Heart right ventricle (tissue), 16 donors: ENCODE measurements around the gene ZMYM1. TPM values are rescaled to one million over a fixed set of nuclear protein-coding genes. Genes with fewer than 3 reads are reported as not detected.
A peak's percentile ranks its signal among the peaks of the same experiment; 100 is the strongest.
"Not testable (repeated sequence)": the region's sequence is repeated elsewhere in the genome, so short reads cannot be mapped to it uniquely, and the experiment has no call there.

ENCODE experiments used
- ATAC-seq, 8 donors: fragments of 200-7000 bp; cut with Tn5 transposase; one replicate each; pipeline ENCODE4 v1.9.1; 2020; ENCODE audit warnings: mild to moderate bottlenecking in 8 of 8, moderate library complexity in 8 of 8, moderate number of reproducible peaks in 1 of 8
- DNase-seq, 2 donors: peaks; one replicate each; pipeline ENCODE4 v3.0.0-alpha.2; 2020
- H3K27ac ChIP-seq, 10 donors: fragments of 200-600 bp; sonication (generic) in 2 of 10; one replicate each; pipeline versions ENCODE4 v1.5.0 to v1.8.0; 2020 to 2022; ENCODE audit warnings: mild to moderate bottlenecking in 3 of 10
- H3K27me3 ChIP-seq, 7 donors: fragments of 200-600 bp; one replicate each; pipeline ENCODE4 v1.8.0; 2021 to 2022; ENCODE audit warnings: mild to moderate bottlenecking in 2 of 7
- H3K36me3 ChIP-seq, 9 donors: fragments of 200-600 bp; sonication (generic) in 1 of 9; one replicate each; pipeline versions ENCODE4 v1.5.0 to v1.8.0; 2020 to 2022; ENCODE audit warnings: mild to moderate bottlenecking in 2 of 9
- H3K4me1 ChIP-seq, 9 donors: fragments of 200-600 bp; sonication (generic) in 1 of 9; one replicate each; pipeline versions ENCODE4 v1.5.0 to v1.8.0; 2020 to 2022; ENCODE audit warnings: mild to moderate bottlenecking in 4 of 9
- H3K4me3 ChIP-seq, 10 donors: fragments of 200-600 bp; sonication (generic) in 2 of 10; one replicate each; pipeline versions ENCODE4 v1.5.0 to v1.8.0; 2020 to 2022; ENCODE audit warnings: mild to moderate bottlenecking in 7 of 10, moderate library complexity in 2 of 10
- H3K9me3 ChIP-seq, 11 donors: fragments of 200-600 bp in 10 of 11; sonication (generic) in 2 of 11; one replicate each; pipeline versions ENCODE4 v1.5.0 to v1.8.0; 2013 to 2022; ENCODE audit warnings: mild to moderate bottlenecking in 2 of 11, control low read depth in 1 of 11, moderate library complexity in 1 of 11
- WGBS, 2 donors: extraction: QIAGEN DNeasy Blood & Tissue Kit; methylation state at CpG; one replicate each; pipeline ENCODE4 v1.1.7; 2013; ENCODE audit warnings: inconsistent platforms in 1 of 2; 5-methylcytosine and 5-hydroxymethylcytosine counted together
- intact Hi-C, 10 donors: fragments of 100-400 bp; cut with DNase I; formaldehyde crosslinking; loops; one replicate each; pipeline versions ENCODE4 v1.11.1 to v1.14.2; 2022
- polyA plus RNA-seq, 2 donors: library from polyadenylated mRNA; stranded (reverse); fragments of 200-250 nt; gene quantifications; one replicate each; pipeline ENCODE4 v1.2.3, GENCODE V29; 2013
- total RNA-seq, 10 donors: library from RNA; stranded (reverse); fragmentation: NEBNext Ultra II Directional in 3 of 10; extraction: Animal tissue kit (Norgen Biotek cat#: 25700) in 3 of 10; gene quantifications; one replicate each; pipeline versions ENCODE4 v1.2.1 to v1.2.4, GENCODE V29; 2021 to 2023
- TF ChIP-seq, protein P1 (sequence below), 9 donors: fragments of 200-600 bp; sonication (generic) in 2 of 9; IDR thresholded peaks; one replicate each; pipeline versions ENCODE4 v1.5.0 to v1.8.0; 2021 to 2022; ENCODE audit warnings: antibody characterized with exemption in 9 of 9, mild to moderate bottlenecking in 5 of 9, moderate library complexity in 1 of 9
- donor health status: Arrhythmogenic right ventricular cardiomyopathy.
- donor health status: ischemic (EF 13 %, LVEDD 7.1; RV severe dilation, severe dysfunction).
- donor health status: healthy with polysubstance abuse.
- donor health status: DM: no; HTN: yes; CAD: no.
- donor health status: DM: no; HTN: no; CAD: no.
- donor health status: ischemic (EF 25% LVEDD 6.9; RV normal size, moderate dysfunction).
- donor health status: ischemic (EF 25% LVEDD 5.7; RV mildly dilated, moderate dysfunction).
- donor health status: healthy.
- donor health status: DM: yes; HTN: yes; CAD: no.
- donor health status: Ischemic cardiomyopathy.
- donor health status: ischemic (EF 35%, LVEDD 5.7; RV mildly dilated, moderate dysfunction).
- donor health status: nonischemic (EF 11% LVEDD 7.7; RV severe dilation, severe dysfunction).
- donor health status: DM: yes; HTN: yes; CAD: no.
- donor health status: PGD.
- donor health status: ischemic (EF 29% LVEDD 5.4; RV normal size, mild dysfunction).
- donor health status: nonischemic (EF 23%, LVEDD 6.1; RV moderate dilation, normal function).

Gene ZMYM1
- total and polyA plus RNA-seq, 12 donors = 1.2 to 11.0 (median 7.3) TPM

DNA sequence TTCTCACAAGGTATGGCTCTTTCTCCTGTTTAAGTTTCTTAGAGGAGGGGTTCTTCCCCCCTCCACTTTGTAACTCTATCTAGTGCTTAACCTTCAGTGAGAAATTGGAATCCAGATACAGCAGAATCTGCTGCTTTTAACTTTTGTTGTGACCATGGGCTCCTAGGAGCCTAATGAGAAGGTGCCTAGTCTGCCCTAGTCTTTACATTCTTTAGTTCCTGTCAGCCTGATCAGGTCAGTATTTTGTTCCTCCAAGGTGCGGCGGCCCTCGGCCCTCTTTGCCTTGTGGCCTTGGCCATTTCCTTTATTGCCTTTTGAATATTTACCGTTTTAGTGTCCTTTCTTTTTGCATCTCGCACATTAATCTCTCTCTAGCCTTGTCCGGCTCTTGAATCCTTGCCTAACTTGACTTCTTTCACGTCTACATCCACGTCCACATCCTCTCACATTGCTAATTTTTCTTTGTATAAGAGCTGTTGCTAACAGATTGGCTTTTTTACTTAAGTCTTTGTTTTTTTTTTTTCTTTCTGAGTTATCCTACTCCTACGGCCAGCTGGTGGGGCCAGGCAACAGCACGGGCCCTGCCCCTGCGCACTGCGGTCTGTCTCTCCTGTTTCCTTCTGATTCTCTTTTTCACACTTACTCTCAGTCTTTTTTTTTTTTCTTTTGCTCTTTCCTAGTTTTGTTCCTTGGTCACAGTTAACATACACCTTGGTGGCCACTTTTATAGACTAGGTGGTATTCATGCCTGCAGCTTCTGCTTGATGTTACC lies 64.7 kb downstream of the ZMYM1 start:
- 81% methylated on average over 12 of the region's 12 CpGs for whole genome bisulfite sequencing, 2 donors
- DNase-seq (no peak), ATAC-seq (no peak)
- no peaks in the 10 kb centered on the region for H3K4me1 ChIP-seq
- no peaks in the 10 kb centered on the region for H3K36me3 ChIP-seq
- H3K4me3 ChIP-seq = no peak overlapping the region
- no peaks in the 10 kb centered on the region for H3K9me3 ChIP-seq
- TF ChIP-seq, protein P1, sequence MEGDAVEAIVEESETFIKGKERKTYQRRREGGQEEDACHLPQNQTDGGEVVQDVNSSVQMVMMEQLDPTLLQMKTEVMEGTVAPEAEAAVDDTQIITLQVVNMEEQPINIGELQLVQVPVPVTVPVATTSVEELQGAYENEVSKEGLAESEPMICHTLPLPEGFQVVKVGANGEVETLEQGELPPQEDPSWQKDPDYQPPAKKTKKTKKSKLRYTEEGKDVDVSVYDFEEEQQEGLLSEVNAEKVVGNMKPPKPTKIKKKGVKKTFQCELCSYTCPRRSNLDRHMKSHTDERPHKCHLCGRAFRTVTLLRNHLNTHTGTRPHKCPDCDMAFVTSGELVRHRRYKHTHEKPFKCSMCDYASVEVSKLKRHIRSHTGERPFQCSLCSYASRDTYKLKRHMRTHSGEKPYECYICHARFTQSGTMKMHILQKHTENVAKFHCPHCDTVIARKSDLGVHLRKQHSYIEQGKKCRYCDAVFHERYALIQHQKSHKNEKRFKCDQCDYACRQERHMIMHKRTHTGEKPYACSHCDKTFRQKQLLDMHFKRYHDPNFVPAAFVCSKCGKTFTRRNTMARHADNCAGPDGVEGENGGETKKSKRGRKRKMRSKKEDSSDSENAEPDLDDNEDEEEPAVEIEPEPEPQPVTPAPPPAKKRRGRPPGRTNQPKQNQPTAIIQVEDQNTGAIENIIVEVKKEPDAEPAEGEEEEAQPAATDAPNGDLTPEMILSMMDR (IDR thresholded peaks at IDR 0.05) = no peak
- no peak overlapping the region for H3K27ac ChIP-seq
- no peaks in the 10 kb centered on the region for H3K27me3 ChIP-seq
- intact Hi-C loops = no loop called here

DNA sequence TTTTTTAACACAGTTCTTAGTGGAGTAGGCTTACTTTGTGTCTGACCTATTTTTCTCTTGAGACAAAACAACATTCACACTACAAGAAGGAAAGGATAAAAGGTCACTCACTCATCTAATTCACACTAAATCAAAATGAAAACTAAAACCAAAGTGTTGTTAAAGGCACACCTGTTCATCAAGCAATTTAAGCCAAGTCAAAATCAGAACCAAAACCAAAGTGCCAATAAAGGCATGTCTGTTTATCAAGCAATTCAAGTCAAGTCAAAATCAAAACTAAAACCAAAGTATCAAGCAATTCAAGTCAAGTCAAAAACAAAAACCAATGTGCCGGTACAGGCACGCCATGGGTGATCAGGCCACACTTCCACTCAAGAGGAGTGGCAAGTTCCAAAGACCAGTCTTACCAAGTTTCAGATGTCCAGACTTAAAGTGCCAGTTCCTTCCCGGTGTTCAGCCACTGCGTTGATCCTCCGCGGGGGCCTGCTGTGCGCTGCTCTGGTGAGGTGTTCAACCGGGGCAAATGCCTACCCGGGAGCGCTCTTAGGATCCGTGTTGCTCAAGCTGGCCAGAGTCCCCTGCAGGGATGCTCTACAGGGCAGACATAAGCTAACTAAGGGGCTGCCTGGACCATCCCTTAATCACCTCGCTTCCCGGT lies 66.8 kb downstream of the ZMYM1 start:
- ATAC-seq, H3K36me3 ChIP-seq, H3K27ac ChIP-seq, DNase-seq, H3K4me1 ChIP-seq, H3K27me3 ChIP-seq, H3K9me3 ChIP-seq, intact Hi-C loops: not testable (repeated sequence)
- peak overlapping the region in 2 of 10 donors; percentile 12 to 15 for H3K4me3 ChIP-seq
- WGBS, 2 donors = 63 to 77% methylated on average over 13 of the region's 13 CpGs

DNA sequence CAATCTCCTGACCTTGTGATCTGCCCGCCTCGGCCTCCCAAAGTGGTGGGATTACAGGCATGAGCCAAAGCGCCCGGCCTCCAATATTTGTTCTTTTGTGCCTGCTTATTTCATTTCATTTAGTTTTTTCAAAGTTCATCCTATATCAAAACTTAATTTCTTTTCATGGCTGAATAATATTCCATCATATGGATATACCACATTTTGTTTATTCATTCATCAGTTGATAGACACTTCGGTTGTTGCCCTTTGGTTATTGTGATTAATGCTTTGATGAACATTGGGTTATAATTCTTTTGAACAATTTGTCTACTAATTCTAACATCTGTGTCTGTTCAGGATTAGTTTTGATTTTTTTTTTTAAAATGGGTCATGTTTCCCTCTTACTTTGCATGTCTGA lies 72.0 kb downstream of the ZMYM1 start:
- intact Hi-C loops = no loop called here

DNA sequence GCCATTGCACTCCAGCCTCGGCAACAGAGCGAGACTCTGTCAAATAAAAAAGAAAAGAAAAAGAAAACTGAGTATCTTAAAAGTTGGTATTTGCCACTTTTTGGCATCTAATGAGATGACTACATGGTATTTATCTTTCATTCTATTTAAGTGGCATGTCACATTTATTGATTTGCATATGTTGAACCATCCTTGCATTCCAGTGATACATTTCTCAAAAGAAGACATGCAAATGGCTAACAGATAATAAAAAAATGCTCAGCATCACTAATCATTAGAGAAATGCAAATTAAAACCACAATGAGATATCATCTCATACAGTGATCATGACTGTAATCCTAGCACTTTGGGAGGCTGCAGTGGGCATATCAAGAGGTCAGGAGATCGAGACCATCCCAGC lies 85.7 kb downstream of the ZMYM1 start:
- DNase-seq = no peak
- intact Hi-C loops = no loop called here
- Histone ChIP-seq H3K27ac (no peak overlapping the region), H3K9me3 (peaks cover 0 to 25% (median 7%) of the 10 kb centered on the region in 11 donors), H3K4me3 (no peak overlapping the region), H3K27me3 (no peaks in the 10 kb centered on the region), H3K36me3 (no peaks in the 10 kb centered on the region), H3K4me1 (no peaks in the 10 kb centered on the region)
- TF ChIP-seq, protein P1 (IDR thresholded peaks at IDR 0.05) = no peak
- 97 to 98% methylated on average over 3 of the region's 3 CpGs for WGBS, 2 donors
- no peak for ATAC-seq

More for the DNA sequence above, 72.0 kb downstream of the ZMYM1 start:
- H3K9me3 ChIP-seq = peaks cover 0 to 7% (median 0%) of the 10 kb centered on the region in 11 donors
- no peaks in the 10 kb centered on the region for H3K4me1 ChIP-seq
- TF ChIP-seq, protein P1 (IDR thresholded peaks at IDR 0.05) = no peak
- WGBS, 2 donors = 97 to 98% methylated on average over 5 of the region's 5 CpGs
- ATAC-seq = no peak
- H3K36me3 ChIP-seq = no peaks in the 10 kb centered on the region
- H3K27me3 ChIP-seq = peaks cover 0 to 5% (median 0%) of the 10 kb centered on the region in 7 donors
- no peak for DNase-seq
- H3K4me3 ChIP-seq = no peak overlapping the region
- H3K27ac ChIP-seq = no peak overlapping the region

Other genes with a start within 250 kb of the ZMYM1 start
- 10 to 100 TPM; 33.9 to 74.2 (median 43.7) TPM for gene SMIM12, start 219.6 kb upstream of the ZMYM1 start, total RNA-seq
- 10 to 100 TPM in 1 of 2 donors, 1 to 10 TPM in 1; 9.7 to 78.1 TPM for gene SMIM12, start 219.6 kb upstream of the ZMYM1 start, polyA plus RNA-seq
- gene DLGAP3, start 149.7 kb upstream of the ZMYM1 start, total RNA-seq = under 1 TPM in 4 of 10 donors, not detected in 6; 0.11 to 0.35 (median 0.15) TPM
- under 1 TPM; 0.07 to 0.10 TPM for gene DLGAP3, start 149.7 kb upstream of the ZMYM1 start, polyA plus RNA-seq
- gene TMEM35B, start 94.0 kb upstream of the ZMYM1 start, total RNA-seq = 10 to 100 TPM in 1 of 10 donors, 1 to 10 TPM in 9; 4.9 to 13.1 (median 6.6) TPM
- gene TMEM35B, start 94.0 kb upstream of the ZMYM1 start, polyA plus RNA-seq = 10 to 100 TPM; 13.3 to 26.7 TPM
- 10 to 100 TPM; 10.7 to 21.2 (median 15.5) TPM for gene ZMYM6, start 47.4 kb upstream of the ZMYM1 start, total RNA-seq
- 10 to 100 TPM in 1 of 2 donors, 1 to 10 TPM in 1; 6.0 to 20.5 TPM for gene ZMYM6, start 47.4 kb upstream of the ZMYM1 start, polyA plus RNA-seq
- 100 to 1,000 TPM in 3 of 10 donors, 10 to 100 TPM in 7; 80.0 to 112 (median 95.2) TPM for gene SFPQ, start 113.8 kb downstream of the ZMYM1 start, total RNA-seq
- 100 to 1,000 TPM in 1 of 2 donors, 10 to 100 TPM in 1; 82.2 to 224 TPM for gene SFPQ, start 113.8 kb downstream of the ZMYM1 start, polyA plus RNA-seq
- 10 to 100 TPM; 26.1 to 37.7 (median 35.0) TPM for gene ZMYM4, start 189.3 kb downstream of the ZMYM1 start, total RNA-seq
- gene ZMYM4, start 189.3 kb downstream of the ZMYM1 start, polyA plus RNA-seq = 10 to 100 TPM in 1 of 2 donors, 1 to 10 TPM in 1; 6.7 to 12.4 TPM